NCI-H1436 (cell line): Measurements from ENCODE around the gene TDRD12.

Source experiments
- DNase-seq: peaks from one replicate; lab custom pipeline; 2025; lab: John Stamatoyannopoulos, UW

Gene TDRD12

DNA sequence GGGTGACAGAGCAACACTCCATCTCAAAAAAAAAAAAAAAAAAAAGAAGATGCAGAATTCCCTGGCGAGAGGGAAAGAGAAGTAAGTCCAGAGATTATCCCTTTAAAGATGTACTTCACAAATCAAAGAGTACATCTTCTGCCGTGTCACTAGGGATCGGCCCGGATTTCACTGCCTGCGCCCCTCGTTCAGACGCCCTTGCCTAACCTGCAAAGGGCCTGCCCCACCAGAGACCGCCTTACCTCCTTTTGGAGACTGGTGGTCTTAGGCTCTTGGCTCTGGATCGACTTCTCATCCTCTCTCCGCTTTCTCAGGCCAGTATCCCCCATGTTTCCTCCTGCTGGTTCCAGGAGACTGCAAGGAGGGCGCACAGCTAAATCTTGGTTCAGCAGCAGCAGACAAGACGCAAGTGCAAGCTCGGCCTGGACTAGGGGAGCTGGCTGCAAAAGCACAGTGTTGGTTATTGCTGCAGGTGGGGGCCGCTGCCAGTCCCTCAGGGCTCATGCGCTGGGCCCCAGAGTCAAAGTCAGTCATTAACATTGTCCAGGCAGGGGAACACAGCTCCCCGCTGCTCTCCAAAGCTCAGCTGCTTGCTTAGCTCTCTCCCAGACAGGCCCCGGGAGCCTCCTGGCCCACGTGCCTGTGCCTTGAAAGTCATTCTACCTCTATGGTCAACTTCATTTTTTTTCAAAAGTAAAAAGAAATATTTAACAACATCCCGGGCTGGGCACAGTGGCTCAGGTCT lies 148.8 kb downstream of the TDRD12 start:
- DNase-seq = no peak

DNA sequence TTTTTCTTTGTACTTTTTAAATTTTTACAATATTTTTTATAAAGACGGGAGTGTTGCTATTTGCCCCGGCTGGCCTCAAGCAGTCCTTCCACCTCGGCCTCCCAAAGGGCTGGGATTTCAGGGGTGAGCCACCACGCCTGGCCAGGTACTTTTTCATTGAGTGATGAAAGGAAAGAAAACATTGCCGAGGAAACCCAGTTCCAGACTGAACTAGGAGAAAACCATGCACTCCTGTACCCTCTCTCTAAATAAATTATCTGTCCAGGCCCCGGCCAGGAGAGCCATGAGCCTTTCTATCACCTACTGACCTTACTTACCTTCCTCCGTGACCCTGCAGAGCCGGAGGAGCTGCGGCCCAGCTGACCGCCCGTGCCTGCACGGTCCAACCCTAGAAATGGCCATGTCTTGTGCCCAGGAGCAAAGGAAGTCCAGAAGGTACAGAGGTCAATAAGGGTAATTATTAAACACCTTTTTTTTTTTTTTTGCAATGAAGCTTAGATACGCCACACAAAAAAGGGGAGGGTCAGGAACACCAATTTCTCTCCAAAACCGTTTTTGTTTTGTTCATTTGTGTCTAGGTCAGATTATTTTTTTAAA lies 149.9 kb downstream of the TDRD12 start, which contains the start of gene SLC7A9:
SLC7A9 (minus strand) TSS at position 399 of the 597 bp plus-strand sequence. CDS start 1,233 bp downstream, outside the sequence.
- no peak for DNase-seq

DNA sequence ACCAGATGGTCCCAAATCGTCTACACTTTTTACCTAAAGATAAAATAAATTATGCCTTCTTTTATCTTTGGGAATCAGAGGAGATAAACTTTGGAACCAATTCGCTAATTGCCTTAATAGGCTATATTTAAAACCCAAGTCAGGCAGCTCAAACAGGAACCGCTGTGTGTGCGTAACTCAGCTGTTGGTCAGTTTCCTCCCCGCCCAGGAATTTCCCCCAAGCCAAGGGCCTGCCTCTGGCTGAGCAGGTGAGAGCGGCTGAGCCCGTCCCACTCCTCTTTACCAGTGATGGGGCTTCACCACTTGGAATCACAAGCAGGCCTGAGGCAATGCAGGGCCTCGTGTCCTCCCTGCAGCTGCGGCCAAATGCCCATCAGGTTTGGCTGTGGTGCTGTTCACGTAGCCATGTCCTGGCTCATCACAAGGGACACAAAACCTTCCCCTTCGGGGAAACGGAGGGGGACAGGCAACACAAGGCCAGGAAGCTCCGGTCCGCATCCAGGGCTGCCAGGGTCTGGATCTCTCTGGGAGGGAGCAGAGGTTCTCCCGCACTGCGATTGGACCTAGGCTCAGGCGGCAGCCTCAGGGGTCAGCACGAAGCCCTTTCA lies 150.5 kb downstream of the TDRD12 start:
- DNase-seq = no peak

DNA sequence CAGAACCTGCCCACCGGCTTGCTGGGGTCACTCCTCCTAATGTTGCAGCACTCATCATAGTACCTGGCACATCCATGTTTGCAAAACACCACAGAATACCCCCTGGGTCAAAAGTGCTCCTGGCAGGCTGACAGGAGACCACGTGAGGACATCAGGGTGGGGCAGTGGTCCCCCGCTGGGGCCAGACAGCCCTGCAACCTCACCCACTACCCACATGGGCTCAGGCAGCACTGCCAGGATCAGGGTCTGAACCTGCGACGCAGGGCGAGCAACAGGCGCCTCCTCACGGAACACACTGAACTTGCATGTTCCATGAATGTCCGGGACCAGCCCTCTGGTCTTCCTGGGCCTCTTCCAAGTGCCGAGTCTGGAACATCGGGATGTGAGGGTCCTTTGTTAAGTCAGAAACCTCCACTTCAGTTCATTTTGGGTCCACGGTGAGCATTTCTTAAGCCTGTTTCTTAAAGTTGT lies 151.4 kb downstream of the TDRD12 start:
- no peak for DNase-seq

DNA sequence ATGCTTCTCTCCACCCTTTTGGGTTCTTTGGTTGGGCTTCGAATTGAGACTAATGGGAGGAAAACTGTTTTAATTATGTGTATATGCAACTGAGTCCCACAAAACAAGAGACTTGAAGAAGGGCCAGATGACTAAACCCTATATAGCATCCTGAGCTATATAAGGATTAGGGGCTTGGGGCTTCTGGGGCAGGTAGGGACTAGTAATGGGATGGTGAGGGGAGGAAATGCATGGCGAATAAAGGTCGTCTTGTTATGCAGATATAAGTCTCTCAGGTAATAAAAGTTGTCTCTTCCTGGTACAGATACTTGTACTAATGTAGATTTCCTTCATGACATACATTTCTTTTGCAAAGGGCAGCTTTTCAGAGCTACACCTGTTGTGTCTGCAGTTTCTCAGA lies 152.8 kb downstream of the TDRD12 start:
- no peak for DNase-seq

DNA sequence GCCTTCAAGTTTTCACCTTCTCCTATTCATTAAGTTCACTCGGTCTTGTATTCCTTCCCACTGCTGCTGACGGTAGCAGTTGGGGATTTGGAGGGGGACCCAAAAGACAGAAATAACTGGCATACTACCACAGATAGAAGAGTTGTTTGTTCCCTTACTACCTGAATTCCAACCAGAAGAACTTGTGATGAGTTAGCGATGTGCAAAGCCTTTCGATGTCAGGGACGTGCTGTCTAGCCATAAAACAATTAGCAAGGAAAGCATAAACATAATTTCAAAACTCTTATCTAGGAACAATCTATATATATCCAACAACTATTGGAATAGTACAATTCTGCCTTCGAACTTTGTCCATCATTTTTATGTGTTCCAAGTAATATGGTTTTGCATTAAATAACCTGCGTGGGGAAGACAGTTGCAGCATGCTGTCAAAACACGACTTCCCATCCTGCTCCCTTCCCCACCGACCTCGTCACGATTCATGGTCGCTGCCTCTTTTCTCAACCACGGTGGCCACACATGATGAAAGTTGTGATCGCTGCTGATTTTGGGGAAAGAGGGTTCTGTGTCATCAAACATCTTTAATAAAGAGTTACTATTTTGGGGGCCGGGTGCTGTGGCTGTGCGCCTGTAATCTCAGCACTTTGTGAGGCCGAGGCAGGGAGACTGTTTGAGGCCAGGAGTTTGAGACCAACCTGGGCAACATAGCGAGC lies 153.8 kb downstream of the TDRD12 start:
- DNase-seq = no peak

DNA sequence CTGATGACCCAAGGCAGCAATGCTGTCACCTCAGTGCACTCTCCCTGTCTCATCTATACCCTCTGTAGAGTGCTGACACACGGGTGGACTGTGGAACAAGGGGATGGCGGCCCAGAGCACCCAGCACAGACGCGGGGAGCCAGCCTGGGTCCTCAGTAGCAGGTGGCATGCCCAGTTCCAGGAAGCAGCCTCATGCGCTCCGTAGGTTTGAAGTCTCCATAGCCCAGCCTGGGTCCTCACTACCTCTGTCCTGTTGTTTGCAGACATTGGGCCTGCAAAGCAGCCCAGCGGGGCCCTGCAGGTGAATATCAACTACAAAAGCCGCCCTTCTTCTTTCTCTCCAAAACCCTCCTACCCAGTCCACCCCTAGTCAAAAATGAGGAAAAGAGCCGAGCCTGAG lies 155.0 kb downstream of the TDRD12 start:
- DNase-seq = no peak

DNA sequence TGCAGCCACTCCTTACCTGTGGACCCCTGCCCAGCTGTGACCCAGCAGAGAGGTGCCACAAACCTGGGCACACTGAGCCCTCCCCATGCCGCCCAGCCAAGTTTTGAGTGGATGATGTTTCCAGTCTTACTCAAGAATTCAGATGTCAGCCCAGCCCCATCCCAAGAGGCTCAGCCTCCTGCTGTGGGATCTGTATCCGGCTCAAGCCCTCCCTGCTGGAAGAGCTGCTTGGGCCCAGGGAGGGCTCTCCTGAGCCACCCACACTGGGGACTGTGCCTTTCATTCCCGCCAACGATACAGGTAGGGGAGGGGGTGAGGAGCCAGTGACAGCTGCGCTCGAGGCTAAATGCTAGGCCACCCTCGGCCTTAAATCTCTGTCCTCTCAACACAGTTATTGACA lies 155.9 kb downstream of the TDRD12 start:
- DNase-seq = no peak

DNA sequence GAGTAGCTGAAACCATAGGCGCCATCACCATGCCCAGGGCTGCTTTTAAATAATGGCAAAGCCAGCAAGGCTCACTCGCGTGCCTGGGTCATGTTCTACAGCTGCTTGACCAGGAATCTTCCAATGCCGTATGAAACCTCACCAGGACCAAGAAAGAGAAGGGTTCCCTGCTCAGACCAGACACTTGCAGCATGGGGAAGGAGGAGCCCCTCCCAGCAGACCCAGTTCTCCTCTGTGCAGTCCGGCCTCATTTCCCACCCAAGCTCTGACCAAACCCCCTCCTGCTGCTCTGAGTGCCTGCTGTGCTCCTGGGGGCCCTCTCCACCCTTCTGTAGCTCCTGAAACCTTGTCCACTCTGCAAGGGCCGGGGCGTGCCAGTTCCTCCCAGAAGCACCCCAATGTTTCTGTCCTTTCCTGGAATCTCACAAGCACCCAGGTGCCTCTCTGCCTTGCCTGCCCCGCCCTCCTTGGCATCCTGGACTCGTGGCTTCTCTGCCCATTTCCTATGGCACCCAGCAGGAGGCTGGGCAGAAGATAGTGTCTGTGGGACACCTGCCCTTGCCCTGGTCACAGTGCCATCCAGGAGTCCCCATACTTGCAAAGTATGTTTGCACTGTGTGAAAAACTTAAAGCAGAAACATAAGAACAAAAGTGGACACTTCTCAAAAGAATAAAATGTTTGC lies 156.8 kb downstream of the TDRD12 start:
- no peak for DNase-seq

DNA sequence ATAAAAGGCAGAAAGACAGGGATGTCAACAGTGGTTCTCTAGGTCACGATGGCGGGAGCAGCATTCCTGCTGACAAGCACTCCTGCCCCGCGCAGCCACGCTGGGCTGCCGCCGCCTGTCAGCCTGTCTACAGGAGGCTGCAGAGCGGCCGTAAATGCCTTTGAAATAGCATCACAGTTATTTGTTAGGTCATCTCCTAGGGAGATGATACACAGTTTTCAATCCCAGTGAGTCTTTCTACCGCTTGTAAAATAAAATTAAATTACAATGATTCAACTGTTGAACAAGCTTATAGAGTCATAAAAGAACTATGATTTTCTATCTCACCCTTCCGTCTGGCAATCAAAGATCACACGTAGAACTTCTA lies 157.3 kb downstream of the TDRD12 start:
- no peak for DNase-seq
